IMR-90 (cell line): ENCODE measurements around the gene DCAF16. TPM values are rescaled to one million over a fixed set of nuclear protein-coding genes. Genes with fewer than 3 reads are reported as not detected.

Experiments used
- ATAC-seq: fragments of 200-7000 bp; cut with Tn5 transposase; 2 replicates; pipeline ENCODE4 v1.9.1; 2020; ENCODE audit warnings: low read depth, mild to moderate bottlenecking, moderate library complexity
- BruUV-seq: library from RNA; stranded (reverse); fragments of 400-500 nt; replicated peaks from 2 replicates; lab custom pipeline; 2021; lab: Mats Ljungman, UMichigan
- CTCF ChIA-PET: fragments of 300-600 bp; formaldehyde crosslinking; extraction: SDS; loops from one replicate; lab custom pipeline; 2021; ENCODE audit warnings: antibody characterized with exemption; lab: Yijun Ruan, JAX
- POLR2A ChIA-PET: fragments of 300-600 bp; sonication (Branson Sonifier 250); formaldehyde crosslinking; loops from one replicate; lab custom pipeline; 2022; ENCODE audit warnings: antibody characterized with exemption; ENCODE audit not compliant: unreplicated experiment; lab: Charles Lee
- DNase-seq: peaks from one replicate; pipeline ENCODE4 v3.0.0; 2013
- H2AFZ ChIP-seq: replicated peaks from 2 replicates; pipeline ENCODE3; 2013; ENCODE audit warnings: low read length, mild to moderate bottlenecking; ENCODE audit not compliant: poor library complexity
- H2AK5ac ChIP-seq: 2 replicates; pipeline ENCODE4 v1.6.1; 2013; ENCODE audit warnings: low read depth, low read length, inconsistent platforms
- H2AK9ac ChIP-seq: replicated peaks from 2 replicates; pipeline ENCODE3; 2013; ENCODE audit warnings: mild to moderate bottlenecking, low read depth, low read length, moderate library complexity; ENCODE audit not compliant: poor library complexity
- H2BK120ac ChIP-seq: 2 replicates; pipeline ENCODE4 v1.6.1; 2013; ENCODE audit warnings: low read depth, low read length, inconsistent platforms
- H2BK15ac ChIP-seq: 3 replicates; pipeline ENCODE4 v1.6.1; 2013; ENCODE audit warnings: low read depth, low read length, inconsistent platforms
- H2BK20ac ChIP-seq: 2 replicates; pipeline ENCODE4 v1.6.1; 2013; ENCODE audit warnings: low read depth, mild to moderate bottlenecking, inconsistent platforms, low read length, moderate library complexity
- H2BK5ac ChIP-seq: 2 replicates; pipeline ENCODE4 v1.6.1; 2013; ENCODE audit warnings: mild to moderate bottlenecking, low read depth, low read length, inconsistent platforms; ENCODE audit not compliant: poor library complexity, severe bottlenecking
- H3K14ac ChIP-seq: replicated peaks from 2 replicates; pipeline ENCODE4 v1.6.1; 2013; ENCODE audit warnings: low read depth, low read length, inconsistent platforms
- H3K18ac ChIP-seq: 2 replicates; pipeline ENCODE4 v1.6.1; 2013; ENCODE audit warnings: low read depth, low read length, control low read depth
- H3K23ac ChIP-seq: 2 replicates; pipeline ENCODE4 v1.6.1; 2013; ENCODE audit warnings: low read depth, low read length, inconsistent platforms
- H3K27ac ChIP-seq: 2 replicates; pipeline ENCODE4 v1.5.1; 2013; ENCODE audit warnings: mild to moderate bottlenecking, control low read depth, low read length; ENCODE audit not compliant: insufficient read depth
- H3K27me3 ChIP-seq: 2 replicates; pipeline ENCODE4 v1.6.1; 2013; ENCODE audit warnings: low read length; ENCODE audit not compliant: control insufficient read depth, insufficient read depth
- H3K36me3 ChIP-seq: 2 replicates; pipeline ENCODE4 v1.6.1; 2013; ENCODE audit warnings: low read length, mixed read lengths; ENCODE audit not compliant: control insufficient read depth, insufficient read depth
- H3K4ac ChIP-seq: 2 replicates; pipeline ENCODE4 v1.6.1; 2013; ENCODE audit warnings: low read depth, low read length, inconsistent platforms
- H3K4me1 ChIP-seq: 2 replicates; pipeline ENCODE4 v1.6.1; 2013; ENCODE audit warnings: low read length, mixed read lengths; ENCODE audit not compliant: control insufficient read depth, insufficient read depth
- H3K4me2 ChIP-seq: 2 replicates; pipeline ENCODE4 v1.6.1; 2013; ENCODE audit warnings: low read depth, mild to moderate bottlenecking, control low read depth, low read length, moderate library complexity
- H3K4me3 ChIP-seq: 2 replicates; pipeline ENCODE4 v1.5.1; 2013; ENCODE audit warnings: low read depth, mild to moderate bottlenecking, control low read depth, low read length, moderate library complexity; ENCODE audit not compliant: insufficient read depth
- H3K56ac ChIP-seq: 2 replicates; pipeline ENCODE4 v1.6.1; 2013; ENCODE audit warnings: low read length, inconsistent platforms; ENCODE audit not compliant: insufficient read depth; ENCODE audit errors: extremely low read depth
- H3K79me1 ChIP-seq, 2 experiments: 2 replicates each; pipeline ENCODE4 v1.6.1; 2013; ENCODE audit warnings: low read length in 2 of 2, inconsistent platforms in 1 of 2, low read depth in 1 of 2
- H3K9ac ChIP-seq: 2 replicates; pipeline ENCODE4 v1.6.1; 2013; ENCODE audit warnings: low read depth, low read length, control low read depth
- H3K9me1 ChIP-seq: 2 replicates; pipeline ENCODE4 v1.6.1; 2013; ENCODE audit warnings: low read length, inconsistent platforms; ENCODE audit not compliant: insufficient read depth
- H3K9me3 ChIP-seq: 2 replicates; pipeline ENCODE4 v1.6.1; 2013; ENCODE audit warnings: low read length; ENCODE audit not compliant: control insufficient read depth, insufficient read depth
- H4K20me1 ChIP-seq: 2 replicates; pipeline ENCODE4 v1.6.1; 2013; ENCODE audit warnings: low read length, inconsistent platforms; ENCODE audit not compliant: insufficient read depth
- H4K5ac ChIP-seq: 2 replicates; pipeline ENCODE4 v1.6.1; 2013; ENCODE audit warnings: mild to moderate bottlenecking, low read depth, low read length, control low read depth
- H4K8ac ChIP-seq, 2 experiments: 2 replicates each; pipeline ENCODE4 v1.6.1; 2013; ENCODE audit warnings: low read depth in 2 of 2, low read length in 2 of 2, control low read depth in 1 of 2, inconsistent platforms in 1 of 2
- H4K91ac ChIP-seq: 2 replicates; pipeline ENCODE4 v1.6.1; 2013; ENCODE audit warnings: low read depth, low read length, inconsistent platforms; ENCODE audit not compliant: insufficient read depth
- CEBPB ChIP-seq: IDR thresholded peaks from 2 replicates; pipeline ENCODE4 v1.6.1; 2012; ENCODE audit warnings: low read depth, low read length, improper control_type of control experiment
- NFE2L2 ChIP-seq: fragments of 150-350 bp; IDR thresholded peaks from 2 replicates; pipeline ENCODE4 v1.6.1; 2016; ENCODE audit warnings: low read depth, mild to moderate bottlenecking, low read length
- POLR2A ChIP-seq: IDR thresholded peaks from 2 replicates; pipeline ENCODE4 v1.6.1; 2012; ENCODE audit warnings: mild to moderate bottlenecking, low read depth, low read length
- RAD21 ChIP-seq: IDR thresholded peaks from 2 replicates; pipeline ENCODE4 v1.6.1; 2012; ENCODE audit warnings: low read length, improper control_type of control experiment
- SMC3 ChIP-seq: fragments of 150-350 bp; IDR thresholded peaks from 2 replicates; pipeline ENCODE4 v1.6.1; 2016; ENCODE audit warnings: low read depth, mild to moderate bottlenecking, antibody characterized with exemption, low read length, moderate library complexity
- WGBS, 2 experiments: methylation state at CpG; one replicate each; pipeline versions ENCODE4 v1.1.5 to v1.1.7; 2013; ENCODE audit warnings: missing lambda C conversion rate in 2 of 2; ENCODE audit not compliant: insufficient read length in 1 of 2; ENCODE audit errors: extremely low coverage in 2 of 2; 5-methylcytosine and 5-hydroxymethylcytosine counted together
- dilution Hi-C: fragments of 300-500 bp; cut with HindIII; formaldehyde crosslinking; loops from one replicate; pipeline ENCODE4 v1.14.3; 2018; ENCODE audit warnings: low sequenced_read_pairs; ENCODE audit not compliant: unreplicated experiment
- in situ Hi-C: fragments of 300-500 bp; cut with MboI; formaldehyde crosslinking; loops from 3 replicates; pipeline ENCODE4 v1.14.3; 2019; ENCODE audit warnings: low sequenced_read_pairs, inconsistent platforms, mixed read lengths
- intact Hi-C: fragments of 100-400 bp; cut with micrococcal nuclease; formaldehyde crosslinking; loops from 2 replicates; pipeline ENCODE4 v1.10.0; 2022
- polyA plus RNA-seq, 3 experiments: library from polyadenylated mRNA; depleted of rRNA; stranded (reverse); fragments of >200 nt; gene quantifications; 2 replicates each; pipeline ENCODE4 v1.2.3, GENCODE V29; 2012; ENCODE audit warnings: low replicate concordance in 1 of 3
- total RNA-seq: library from RNA; depleted of rRNA; stranded (reverse); fragments of >200 nt; gene quantifications from 2 replicates; pipeline ENCODE4 v1.2.3, GENCODE V29; 2012
- TF ChIP-seq, protein P1 (sequence below): conservative IDR thresholded peaks from 2 replicates; pipeline ENCODE4 v1.5.1; 2012; ENCODE audit warnings: mild to moderate bottlenecking, low read depth, low read length, improper control_type of control experiment

DCAF16 gene
- total and polyA plus RNA-seq, 2 of the 4 experiments (the other 2 are of a cell fraction), result 15.1 to 31.5 TPM

DNA sequence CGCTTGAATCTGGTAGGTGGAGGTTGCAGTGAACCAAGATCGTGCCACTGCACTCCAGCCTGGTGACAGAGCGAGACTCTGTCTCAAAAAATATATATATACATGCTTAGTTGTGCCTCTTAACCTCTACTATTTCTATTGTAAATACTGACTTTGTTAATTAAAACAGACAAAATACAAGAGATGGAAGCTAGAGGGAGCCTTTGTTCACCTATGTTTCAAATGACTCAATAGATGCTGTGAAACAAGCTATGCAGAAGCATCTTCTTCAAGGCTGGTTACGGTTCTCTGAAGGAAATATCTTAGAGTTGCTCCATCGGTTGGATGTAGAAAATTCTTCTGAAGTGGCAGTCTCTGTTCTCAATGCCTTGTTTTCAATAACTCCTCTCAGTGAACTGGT, 6.5 kb upstream of the DCAF16 start:
- Histone ChIP-seq H2BK15ac (no peak overlapping the region), H4K91ac (no peak overlapping the region), H3K9me3 (no peaks in the 10 kb centered on the region), H4K8ac (no peak overlapping the region), H3K9me1 (no peaks in the 10 kb centered on the region), H3K27ac (no peak overlapping the region), H3K23ac (no peak overlapping the region), H2AK9ac (no peak overlapping the region), H3K79me1 (peaks cover 5 to 20% of the 10 kb centered on the region in 2 experiments; a peak in 3 of 4 replicates), H3K9ac (no peak overlapping the region), H3K18ac (no peak overlapping the region), H3K4ac (no peak overlapping the region), H2BK20ac (no peak overlapping the region), H3K4me2 (peak overlapping the region; percentile 70; the same call in 1 of the 2 replicates), H3K4me1 (no peaks in the 10 kb centered on the region), H3K4me3 (no peak overlapping the region), H3K27me3 (no peaks in the 10 kb centered on the region), H3K56ac (no peak overlapping the region), H3K36me3 (no peaks in the 10 kb centered on the region), H2AK5ac (no peak overlapping the region), H3K14ac (no peak overlapping the region), H2BK5ac (no peak overlapping the region), H4K20me1 (no peaks in the 10 kb centered on the region), H2AFZ (no peak overlapping the region), H4K5ac (no peak overlapping the region), H2BK120ac (no peak overlapping the region)
- intact Hi-C loops (loop anchor here (2.0 to 10.0 kb wide), 4 partner anchors 118 to 776 kb away; partner anchors contain the start of gene LCORL), dilution Hi-C loops (no loop called here), in situ Hi-C loops (loop anchor here (5.0 to 25.0 kb wide), 3 partner anchors 205 to 778 kb away; partner anchors contain the start of genes LAP3 and LCORL)
- ATAC-seq (peak; percentile 89), DNase-seq (peak; percentile 78)
- POLR2A ChIA-PET, result no interaction called here
- CTCF ChIA-PET, result interaction anchor here (0.5 to 1.0 kb wide), 7 partner anchors 15 to 776 kb away, joined by 3 to 4 read pairs (median 3); no protein-coding TSS in a partner anchor
- no TSS peak for BruUV-seq
- no CpG with 5 or more reads among the region's 5 CpGs for WGBS, 2 experiments
- peak; percentile 70 for TF ChIP-seq RAD21
- peak; percentile 48 for TF ChIP-seq CEBPB
- TF ChIP-seq, protein P1, sequence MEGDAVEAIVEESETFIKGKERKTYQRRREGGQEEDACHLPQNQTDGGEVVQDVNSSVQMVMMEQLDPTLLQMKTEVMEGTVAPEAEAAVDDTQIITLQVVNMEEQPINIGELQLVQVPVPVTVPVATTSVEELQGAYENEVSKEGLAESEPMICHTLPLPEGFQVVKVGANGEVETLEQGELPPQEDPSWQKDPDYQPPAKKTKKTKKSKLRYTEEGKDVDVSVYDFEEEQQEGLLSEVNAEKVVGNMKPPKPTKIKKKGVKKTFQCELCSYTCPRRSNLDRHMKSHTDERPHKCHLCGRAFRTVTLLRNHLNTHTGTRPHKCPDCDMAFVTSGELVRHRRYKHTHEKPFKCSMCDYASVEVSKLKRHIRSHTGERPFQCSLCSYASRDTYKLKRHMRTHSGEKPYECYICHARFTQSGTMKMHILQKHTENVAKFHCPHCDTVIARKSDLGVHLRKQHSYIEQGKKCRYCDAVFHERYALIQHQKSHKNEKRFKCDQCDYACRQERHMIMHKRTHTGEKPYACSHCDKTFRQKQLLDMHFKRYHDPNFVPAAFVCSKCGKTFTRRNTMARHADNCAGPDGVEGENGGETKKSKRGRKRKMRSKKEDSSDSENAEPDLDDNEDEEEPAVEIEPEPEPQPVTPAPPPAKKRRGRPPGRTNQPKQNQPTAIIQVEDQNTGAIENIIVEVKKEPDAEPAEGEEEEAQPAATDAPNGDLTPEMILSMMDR, result peak; percentile 70
- peak; percentile 48 for TF ChIP-seq SMC3
- TF ChIP-seq POLR2A, result no peak
- no peak for TF ChIP-seq NFE2L2
